Stimulated activated CD4-positive, alpha-beta T cell treated with anti-CD3 and anti-CD28 coated beads, TNF-alpha, amount 100 ng/mL, for 24 hours (primary cell): ENCODE data around the gene SKAP1.
"Not testable (repeated sequence)": the region's sequence is repeated elsewhere in the genome, so short reads cannot be mapped to it uniquely, and the experiment has no call there.

Experiments used
- DNase-seq, 3 experiments: peaks; one replicate each; pipeline ENCODE4 v3.0.0-alpha.2; 2020; ENCODE audit warnings: low read depth in 3 of 3

SKAP1 gene

DNA sequence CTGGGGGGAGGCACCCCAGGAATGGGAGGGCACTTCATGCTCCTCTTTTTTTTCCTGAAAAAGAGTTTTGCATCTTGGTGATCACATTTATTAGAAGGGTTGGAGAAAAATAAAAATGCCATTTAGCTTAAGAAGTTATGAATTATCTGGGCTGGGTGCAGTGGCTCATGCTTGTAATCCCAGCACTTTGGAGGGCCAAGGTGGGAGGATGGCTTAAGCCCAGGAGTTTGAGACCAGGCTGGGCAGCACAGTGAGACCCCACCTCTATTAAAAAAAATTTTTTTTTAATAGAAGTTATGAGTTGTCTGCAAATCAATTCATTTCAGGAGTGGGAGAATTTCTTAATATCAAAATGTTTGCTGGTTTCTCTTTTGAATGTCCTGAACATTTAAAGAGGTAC is 219.0 kb downstream of the SKAP1 start:
- DNase-seq: no peak

DNA sequence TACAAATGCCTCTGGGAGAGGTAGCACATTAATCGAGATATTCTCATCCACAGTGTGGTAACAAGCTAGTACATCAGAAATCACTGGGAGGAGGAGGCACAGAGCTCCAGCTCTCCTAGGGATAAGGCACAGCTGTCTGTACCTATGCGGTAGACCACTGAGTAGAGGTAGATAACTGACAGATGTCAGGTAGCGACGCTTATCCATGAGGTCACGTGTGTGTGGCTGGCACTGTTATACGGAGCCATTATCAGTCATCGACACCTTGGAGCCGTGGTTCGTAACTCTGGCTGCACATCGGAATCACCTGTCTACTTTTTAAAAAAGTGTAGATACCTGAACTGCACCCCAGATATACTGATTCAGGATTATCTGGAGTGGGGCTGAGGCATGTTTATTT is 220.0 kb downstream of the SKAP1 start:
- no peak for DNase-seq

DNA sequence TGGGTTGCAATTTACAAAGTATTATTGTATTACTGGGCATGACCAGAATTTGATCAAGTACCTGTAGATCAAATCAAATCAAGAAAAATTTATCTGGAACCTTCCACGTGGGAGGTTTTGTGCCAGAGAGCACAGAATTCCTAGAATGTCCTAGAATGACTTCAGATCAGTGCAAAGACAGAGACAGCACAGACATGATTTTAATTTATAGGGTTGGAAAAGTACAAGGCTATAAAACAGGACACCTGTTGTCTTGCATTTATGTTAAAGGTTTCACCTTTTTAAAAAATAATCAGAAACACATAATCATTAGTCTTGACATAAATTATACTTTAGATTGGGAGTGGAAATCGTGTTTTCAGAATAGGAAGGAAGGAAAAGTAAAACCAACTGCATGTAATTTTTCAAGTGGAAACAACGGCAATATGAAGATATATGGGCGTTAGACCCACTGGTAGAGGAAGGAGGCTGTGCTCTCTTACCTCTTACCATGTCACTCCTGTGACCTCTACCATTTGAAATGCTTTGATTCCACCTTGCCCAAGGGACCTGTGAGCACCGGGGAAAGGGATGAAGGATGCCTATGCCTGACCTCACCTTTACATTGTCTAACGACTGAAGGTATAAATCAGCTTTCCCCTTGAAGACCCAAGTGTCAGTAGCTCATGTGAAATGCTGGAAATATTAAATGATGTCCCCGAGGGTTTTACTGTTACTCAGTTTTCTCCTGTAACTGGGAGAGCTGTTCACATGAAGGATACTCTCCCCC is 222.1 kb downstream of the SKAP1 start:
- no peak for DNase-seq

DNA sequence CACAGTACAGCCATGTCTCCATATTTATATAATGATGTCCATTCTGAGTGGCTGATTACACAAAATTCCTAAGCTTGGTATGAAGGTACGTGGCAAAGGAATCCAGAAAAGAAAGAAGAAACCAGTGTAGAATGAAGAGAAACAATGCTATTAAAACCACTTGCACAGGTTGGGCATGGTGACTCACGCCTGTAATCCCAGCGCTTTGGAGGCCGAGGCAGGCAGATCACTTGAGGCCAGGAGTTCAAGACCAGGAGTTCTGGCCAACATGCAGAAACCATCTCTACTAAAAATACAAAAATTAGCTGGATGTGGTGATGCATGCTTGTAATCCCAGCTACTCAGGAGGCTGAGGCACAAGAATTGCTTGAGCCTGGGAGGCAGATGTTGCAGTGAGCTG is 223.0 kb downstream of the SKAP1 start:
- not testable (repeated sequence) for DNase-seq

DNA sequence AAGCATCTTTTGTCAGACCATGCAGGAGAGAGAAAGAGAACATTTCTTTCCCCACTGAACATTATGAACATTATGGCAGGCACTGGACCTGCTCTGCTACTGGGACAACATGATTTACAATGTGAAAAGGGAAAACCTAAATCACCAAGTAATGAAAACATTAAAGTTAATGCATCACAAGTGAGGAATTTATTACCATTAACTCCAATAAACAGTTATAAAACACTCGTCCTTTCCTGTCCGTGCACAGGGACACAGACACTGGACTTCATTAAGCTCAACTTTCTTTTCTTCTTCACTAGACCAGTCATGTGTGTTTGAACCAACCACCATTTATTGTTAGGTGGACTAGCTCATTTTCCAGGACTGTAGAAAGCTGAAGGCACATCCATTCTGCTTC is 227.1 kb downstream of the SKAP1 start:
- DNase-seq: no peak

DNA sequence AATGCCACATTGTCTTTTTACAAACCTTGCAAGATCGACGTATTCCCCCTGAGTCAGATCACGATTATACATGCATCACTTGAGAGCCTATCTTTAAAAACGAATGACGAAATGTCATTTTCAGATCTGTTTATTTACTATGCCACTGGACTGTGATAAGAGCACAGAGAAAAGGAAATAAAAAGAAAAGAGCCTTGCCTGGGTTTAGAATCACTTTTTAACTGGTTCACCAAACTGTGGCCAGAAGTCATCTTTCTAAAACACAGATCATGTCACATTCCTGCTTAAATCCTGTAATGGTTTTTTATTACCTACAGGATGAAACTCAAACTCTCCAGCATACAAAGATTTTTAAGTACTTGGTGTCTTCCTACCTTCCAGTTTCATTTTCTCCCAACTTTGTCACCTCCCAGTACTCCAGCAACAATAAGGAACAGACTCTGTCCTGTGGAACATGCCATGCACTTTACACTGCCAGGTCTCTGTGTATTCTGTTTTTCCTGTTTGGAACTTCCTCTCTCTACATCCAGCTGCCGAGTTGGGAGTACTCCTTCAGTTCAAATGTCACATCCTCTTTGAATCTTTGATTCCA is 231.0 kb downstream of the SKAP1 start:
- no peak for DNase-seq

DNA sequence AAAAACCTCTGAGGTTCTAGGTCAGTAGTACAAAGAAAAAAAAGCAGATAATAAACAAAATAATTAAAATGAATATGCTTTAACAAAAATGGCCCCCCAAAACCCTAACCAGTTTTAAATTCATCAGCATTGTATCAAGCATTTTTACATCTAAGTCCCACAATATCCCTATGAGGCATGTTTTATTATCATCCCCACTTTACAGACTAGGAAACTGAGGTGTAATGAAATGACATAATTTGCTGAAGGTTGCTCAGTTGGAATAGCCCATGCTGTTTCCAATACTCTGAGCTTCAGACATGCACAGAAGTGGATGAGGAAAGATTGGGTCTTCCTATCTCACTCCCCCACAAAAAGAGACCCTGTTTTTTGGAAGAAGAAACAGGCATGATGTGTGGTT is 234.1 kb downstream of the SKAP1 start:
- DNase-seq: no peak

DNA sequence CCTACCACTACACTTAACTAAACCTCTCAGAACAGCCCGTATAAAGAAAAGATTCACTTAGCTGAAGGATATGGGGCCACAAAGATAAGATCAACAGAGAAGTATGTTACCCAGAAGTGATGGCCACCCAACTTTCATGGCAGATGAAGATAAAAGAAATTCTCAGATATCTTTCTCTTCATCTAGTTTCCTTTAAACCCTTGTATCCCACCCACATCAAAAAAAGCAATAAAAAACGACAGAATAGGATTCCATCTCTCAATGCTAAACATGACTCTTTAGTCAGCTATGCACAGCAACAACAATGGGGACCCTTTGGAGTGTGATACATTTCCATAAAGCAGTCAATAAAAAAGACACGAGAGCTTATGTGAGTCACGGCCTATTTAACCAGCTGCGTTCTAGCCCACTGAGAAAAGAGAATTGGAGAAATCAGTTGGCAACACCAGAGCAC is 235.9 kb downstream of the SKAP1 start:
- no peak for DNase-seq

DNA sequence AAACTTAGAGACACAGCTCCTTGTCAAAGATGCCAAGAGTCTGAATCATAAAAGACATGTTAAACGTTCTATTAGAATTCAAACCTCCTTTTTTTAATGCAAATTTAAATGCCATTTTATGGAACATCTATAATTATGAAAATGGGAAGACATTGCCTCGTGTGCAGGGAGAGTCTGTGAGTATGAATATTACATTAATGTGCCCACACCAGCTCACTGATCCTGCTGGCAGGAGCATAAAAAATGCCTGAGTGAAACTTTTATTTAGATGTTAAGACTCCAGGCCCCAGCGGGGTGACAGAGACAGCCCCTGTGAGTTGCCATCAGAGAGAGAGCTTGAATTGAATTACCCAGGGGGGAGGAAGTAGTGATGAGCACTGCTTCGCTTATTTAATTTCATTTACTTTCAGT is 237.7 kb downstream of the SKAP1 start:
- no peak for DNase-seq

DNA sequence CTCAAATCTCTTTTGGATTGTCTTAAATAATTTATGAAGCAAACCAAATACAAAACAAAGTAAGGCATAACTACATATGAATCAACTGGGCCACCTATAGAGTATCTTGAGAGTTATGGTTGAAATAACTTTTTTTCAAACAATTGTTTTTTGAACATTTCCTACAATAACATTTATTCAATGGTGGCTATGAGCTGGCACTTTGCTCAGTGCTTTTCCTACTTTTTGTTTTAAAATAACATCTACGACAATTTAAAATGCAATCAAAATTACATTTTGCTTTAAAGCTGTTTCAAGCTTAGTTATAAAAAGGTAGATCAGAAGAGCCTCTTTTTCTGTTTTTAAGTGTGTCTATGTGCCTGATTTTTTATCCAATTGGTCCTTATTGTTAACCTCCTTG is 238.7 kb downstream of the SKAP1 start:
- DNase-seq: no peak

DNA sequence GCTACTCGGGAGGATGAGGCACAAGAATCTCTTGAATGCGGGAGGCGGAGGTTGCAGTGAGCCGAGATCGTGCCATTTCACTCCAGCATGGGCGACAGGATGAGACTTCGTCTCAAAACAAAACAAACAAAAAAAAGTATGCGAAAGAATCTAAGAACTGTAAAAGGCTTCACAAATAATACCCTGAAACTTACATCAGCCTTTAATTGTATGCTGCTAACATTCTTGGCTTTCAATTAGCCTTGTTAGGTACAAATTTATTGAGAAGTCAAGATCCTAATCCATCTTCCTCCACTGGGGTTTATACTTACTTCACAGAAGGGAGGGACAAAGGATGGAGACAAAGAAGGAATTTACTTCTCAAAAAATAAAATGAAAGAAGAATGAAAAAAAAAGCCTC is 239.1 kb downstream of the SKAP1 start:
- DNase-seq: no peak

DNA sequence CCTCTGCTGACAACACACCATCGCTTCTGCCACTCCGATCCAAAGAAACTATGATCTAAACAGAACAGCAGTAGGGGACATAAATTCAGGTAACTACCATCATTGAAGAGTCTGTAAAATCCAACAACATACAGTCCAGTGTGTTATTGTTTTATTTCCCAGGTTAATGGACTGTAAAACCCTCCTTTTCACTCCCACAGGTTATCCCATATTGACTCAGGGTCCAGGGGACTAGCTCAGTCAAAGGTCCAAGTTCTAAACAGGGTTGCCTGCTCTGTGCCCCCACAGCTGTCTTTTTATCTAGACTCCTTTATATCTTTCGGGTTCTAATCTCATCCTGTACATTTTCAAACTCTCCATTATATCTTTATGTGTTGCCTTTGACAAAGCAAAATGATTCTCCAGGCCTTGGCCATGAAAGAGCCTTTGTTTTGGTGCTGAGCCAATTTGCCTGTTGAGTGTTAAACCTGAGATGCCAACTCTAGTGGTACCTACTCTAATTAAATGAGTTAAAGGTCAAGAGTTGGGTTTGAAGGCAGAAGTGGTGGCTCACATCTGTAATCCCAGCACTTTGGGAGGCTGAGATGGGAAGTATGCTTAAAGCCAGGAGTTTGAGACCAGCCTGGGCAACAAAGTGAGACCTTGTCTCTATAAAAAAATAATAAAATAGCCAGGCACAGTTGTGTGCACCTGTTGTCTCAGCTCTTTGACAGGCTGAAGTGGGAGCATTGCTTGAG is 242.0 kb downstream of the SKAP1 start:
- no peak for DNase-seq

DNA sequence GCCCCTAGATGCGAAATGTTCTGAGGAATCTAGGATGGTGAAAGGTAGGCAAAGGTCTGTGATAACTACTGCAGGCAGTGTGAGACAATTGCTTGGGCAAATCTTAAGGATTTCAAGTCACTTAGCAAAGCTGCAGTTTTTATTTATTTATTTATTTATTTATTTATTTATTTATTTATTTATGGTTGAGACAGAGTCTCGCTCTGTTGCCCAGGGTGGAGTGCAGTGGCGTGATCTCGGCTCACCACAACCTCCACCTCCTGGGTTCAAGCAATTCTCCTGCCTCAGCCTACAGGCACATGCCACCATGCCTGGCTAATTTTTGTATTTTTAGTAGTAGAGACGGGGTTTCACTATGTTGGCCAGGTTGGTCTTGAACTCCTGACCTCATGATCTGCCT is 243.7 kb downstream of the SKAP1 start:
- DNase-seq: not testable (repeated sequence)

DNA sequence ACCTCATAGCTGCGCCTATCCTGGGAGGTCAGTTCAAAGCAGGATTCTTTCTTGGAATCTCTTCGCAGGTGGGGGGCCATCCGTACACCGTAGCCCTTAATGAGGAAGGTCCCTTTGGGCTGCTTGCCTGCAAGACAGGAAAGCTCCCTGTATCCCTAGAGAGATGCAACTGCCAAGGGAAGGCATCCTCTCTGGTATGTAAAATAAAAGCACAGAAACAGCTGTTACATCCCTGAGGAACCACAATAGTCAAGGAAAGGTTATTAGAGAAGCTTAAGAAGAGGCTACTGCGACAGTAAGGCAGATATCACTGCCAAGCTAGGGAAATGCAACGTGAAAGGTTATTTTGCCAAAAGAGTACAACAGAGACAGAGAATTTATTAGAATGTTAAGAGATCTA is 245.3 kb downstream of the SKAP1 start:
- DNase-seq: no peak

DNA sequence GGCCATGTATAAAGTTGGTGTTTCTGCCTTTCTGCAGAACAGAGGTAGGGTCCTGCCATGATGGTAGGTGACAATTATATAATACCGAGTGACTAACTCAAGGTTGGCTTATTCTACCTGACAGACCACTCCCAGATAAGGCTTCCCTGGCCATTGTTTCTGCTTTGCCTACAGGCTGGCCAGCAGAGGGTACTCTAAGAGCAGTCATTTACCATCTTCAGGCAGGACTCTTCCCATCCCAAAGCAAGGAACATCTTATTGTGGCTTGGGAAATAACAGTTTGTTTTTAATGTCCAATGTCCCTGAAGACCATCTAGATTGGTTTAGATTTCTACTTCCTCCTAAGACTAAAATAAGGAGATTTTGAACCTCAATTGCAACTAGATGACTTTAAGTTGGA is 248.4 kb downstream of the SKAP1 start:
- no peak for DNase-seq

DNA sequence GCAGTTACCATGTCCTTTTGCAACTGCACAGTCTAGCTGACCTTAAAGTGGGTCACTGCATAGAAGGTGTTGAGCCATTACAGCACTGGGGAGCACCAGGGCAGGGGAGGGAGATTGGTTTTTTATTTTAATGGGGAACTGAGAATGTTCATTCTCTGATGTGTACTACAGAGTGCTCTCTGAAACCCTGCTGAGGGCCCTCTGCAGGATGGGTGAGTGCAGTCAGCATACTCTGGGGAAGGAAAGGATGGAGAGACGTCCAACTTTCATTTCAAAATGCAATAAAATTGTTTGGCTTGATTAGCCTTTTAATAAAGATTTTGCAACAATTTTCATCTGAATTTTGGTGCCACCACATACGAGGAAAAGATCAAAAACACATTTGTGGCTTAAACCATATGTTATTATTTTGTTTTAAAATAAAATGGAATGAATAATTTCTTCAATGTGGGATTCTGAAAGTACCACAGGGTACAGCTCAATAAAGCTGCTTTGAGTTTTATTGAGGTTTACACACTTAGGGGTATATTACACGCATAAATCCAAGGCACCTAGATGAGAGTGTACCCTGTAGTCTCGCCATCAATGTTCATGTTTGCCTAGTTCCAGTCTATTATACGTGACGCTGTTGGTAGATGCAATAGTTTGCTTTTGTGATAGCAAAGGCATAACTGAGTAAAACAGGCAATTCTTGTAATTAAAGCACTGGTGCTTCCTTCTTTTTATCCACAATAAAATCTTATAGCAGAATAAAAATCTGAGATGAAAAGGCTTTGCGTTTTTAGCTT is 249.0 kb downstream of the SKAP1 start:
- DNase-seq: no peak

DNA sequence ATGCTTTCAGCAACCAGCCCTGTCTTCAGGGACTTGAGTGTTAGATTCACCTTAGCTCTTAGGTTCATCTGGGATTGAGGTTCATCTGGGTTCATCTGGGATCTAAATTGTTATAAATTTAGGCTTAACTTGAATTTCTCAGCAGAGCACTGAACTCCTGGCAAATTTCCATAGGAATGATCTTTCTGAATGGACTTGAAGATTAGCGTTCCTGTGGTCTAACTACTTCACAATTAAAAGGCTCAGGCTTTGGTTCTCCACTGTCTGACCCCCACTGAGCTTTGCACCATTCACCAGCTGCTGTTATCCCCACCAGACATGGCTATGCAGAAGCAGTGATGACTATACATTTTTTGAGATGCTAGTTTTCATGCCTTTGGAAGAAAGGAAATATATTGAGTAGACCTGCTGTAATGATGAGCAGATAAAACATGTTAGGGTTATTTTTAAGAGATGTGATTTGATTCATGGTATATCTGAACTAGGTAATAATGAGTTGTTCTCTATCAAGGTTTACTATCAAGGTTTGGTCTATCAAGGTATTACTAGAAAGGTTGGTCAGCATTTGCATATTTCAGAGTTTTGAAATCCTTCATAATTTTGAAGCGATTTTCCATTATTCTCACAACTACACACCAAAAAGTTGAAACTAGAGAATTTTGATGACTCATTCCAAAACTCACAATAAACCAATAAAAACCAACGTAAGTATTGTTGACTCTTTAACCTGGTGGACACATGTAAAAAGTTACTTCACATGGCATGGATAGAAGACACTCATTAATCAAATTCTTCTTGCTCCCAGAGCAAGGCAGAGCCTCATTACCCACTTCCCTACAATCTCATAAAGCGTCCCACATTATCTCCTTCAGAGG is 250.7 kb downstream of the SKAP1 start:
- no peak for DNase-seq

DNA sequence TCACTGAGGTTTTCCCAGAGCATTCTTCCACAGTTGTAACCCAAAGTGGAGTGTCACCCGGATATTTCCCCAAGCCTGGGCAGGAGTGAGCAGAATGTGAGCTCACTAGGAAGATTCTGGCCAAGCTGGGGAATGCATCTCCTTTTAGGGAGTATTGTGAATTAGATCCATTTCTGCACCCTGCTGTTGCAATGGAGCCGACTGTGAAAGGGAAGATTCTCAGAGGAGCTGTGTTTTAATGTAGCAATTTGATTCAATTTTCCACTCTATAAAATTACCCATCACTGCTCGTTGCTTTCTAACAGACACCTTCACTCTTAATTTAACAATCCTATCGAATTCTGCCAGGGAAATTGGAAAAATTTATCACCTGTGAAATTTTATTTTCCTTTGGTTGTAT is 251.7 kb downstream of the SKAP1 start:
- no peak for DNase-seq

DNA sequence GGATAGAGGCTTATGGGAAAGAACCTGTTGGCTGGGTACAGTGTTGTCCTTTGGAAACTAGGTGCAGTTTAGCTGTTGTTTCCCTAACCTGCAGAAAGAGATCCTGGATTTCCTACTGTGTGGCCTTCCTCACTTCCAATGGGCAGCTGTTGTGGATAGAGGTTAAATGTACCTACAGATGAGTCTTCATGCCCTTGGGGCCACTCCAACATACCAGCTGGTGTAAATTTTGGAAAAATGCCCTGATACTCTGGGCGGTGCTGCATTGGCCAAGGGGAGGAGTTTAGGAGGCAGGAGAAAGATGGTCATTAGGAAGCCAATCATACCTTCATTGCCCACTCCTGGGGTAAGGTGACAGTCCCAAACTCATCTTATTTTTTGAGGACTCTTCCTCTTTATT is 252.2 kb downstream of the SKAP1 start:
- DNase-seq: no peak

DNA sequence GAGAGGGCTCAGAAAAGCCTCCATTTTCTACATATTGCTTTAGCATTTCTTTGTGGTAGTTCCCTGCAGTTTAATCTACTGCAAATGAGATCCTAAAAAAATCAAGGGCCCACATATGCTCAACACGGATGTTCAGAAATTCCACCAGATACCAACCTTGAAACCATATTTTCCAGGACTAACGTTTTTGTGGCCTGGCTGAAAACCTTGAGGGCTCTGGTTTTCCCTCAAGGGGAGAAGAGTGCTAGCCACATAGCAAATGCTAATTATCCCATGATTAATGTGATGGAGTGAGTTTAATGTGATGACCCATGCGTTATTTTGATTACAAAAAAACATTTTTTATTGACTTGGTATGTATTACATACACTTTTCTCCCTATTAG is 253.6 kb downstream of the SKAP1 start:
- DNase-seq: no peak
